WTC11 (cell line): ENCODE data around the gene ATOSB. TPM values are rescaled to one million over a fixed set of nuclear protein-coding genes. Genes with fewer than 3 reads are reported as not detected.

Experiments used
- MXD4 ChIP-seq: fragments of 250-450 bp; sonication (Bioruptor Pico); IDR thresholded peaks from 2 replicates; pipeline ENCODE4 v1.8.0; 2021; ENCODE audit warnings: mild to moderate bottlenecking, moderate library complexity, borderline replicate concordance
- total RNA-seq: library from RNA; stranded (reverse); gene quantifications from 3 replicates; pipeline ENCODE4 v1.2.3, GENCODE V29; 2021
- TF ChIP-seq, protein P1 (sequence below): sonication (generic); formaldehyde crosslinking; IDR thresholded peaks from 2 replicates; pipeline ENCODE4 v1.8.1; 2022; ENCODE audit warnings: mild to moderate bottlenecking, moderate library complexity, missing genetic modification reagents

ATOSB gene
- total RNA-seq, 1 experiment from 2014 or later: 8.7 TPM

DNA sequence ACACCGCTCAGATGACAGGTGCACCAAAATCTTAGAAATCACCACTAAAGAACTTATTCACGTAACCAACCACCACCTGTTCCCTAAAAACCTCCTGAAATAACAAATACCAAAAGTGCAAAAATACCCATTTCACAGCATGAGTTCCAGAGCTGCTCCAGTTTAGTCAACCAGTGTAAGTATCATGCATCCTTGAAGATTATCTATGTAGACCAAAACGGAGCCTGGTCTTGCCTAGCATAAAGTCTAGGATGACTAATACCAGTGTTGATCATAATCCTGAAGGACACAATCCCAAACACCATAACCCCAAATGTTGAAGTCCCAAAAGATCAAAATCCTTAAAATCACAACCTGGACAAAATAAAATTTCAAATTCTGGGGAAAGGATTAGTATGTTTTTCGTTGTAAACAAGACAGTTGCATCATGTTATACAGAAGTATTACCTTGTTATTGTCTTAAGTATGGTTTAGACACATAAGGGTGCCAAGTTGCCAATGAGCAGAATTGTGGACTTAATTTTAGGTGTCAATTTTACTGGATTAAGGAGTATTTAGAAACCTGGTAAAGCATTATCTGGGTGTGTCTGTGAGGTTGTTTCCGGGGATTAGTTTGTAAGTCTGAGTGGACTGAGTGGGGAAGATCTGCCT lies 61.4 kb downstream of the ATOSB start (continued):
- TF ChIP-seq, protein P1, sequence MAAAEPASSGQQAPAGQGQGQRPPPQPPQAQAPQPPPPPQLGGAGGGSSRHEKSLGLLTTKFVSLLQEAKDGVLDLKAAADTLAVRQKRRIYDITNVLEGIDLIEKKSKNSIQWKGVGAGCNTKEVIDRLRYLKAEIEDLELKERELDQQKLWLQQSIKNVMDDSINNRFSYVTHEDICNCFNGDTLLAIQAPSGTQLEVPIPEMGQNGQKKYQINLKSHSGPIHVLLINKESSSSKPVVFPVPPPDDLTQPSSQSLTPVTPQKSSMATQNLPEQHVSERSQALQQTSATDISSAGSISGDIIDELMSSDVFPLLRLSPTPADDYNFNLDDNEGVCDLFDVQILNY (CRISPR knock-in tag): no peak
- no peak for TF ChIP-seq MXD4

Other genes starting within 250 kb of the ATOSB start
- 0.34 to 0.59 TPM (median 0.53 TPM) in 3 replicates for gene PHF24, start 157.6 kb downstream of the ATOSB start, total RNA-seq
- gene DNAJB5, start 126.1 kb downstream of the ATOSB start, total RNA-seq: 26.7 to 30.0 TPM (median 28.6 TPM) in 3 replicates
- gene VCP, start 43.2 kb downstream of the ATOSB start, total RNA-seq: 305 to 386 TPM (median 329 TPM) in 3 replicates
- gene FANCG, start 35.9 kb downstream of the ATOSB start, total RNA-seq: 80.9 to 108 TPM (median 89.1 TPM) in 3 replicates
- 23.8 to 33.3 TPM (median 31.3 TPM) in 3 replicates for gene PIGO, start 19.3 kb downstream of the ATOSB start, total RNA-seq
- 208 to 214 TPM (median 210 TPM) in 3 replicates for gene STOML2, start 12.7 kb downstream of the ATOSB start, total RNA-seq
- 46.1 to 51.8 TPM (median 49.3 TPM) in 3 replicates for gene UNC13B, start 46.1 kb upstream of the ATOSB start, total RNA-seq